Measurements from ENCODE around the gene MSX2.

MSX2 gene

DNA sequence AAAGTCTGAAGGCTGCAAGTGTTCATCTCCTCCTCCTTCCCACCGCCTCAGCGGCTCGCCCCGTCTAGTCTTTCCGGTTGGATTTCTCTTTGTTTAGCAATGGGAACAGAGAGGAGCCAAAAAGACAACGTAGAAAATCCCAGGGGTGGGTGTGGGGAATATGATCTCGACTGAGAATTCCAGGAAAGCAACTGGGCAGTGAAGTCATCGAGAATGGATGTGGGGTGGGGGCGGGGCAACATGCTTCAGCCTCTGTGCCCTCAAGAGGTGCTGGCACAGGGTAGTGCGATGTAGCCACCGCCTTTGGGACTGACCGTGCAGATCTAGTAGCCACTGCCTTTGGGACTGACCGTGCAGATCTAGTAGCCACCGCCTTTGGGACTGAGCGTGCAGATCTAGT, 12.9 kb downstream of the MSX2 start:
- no CpG with 5 or more reads among the region's 15 CpGs for WGBS (ENCODE audit: extremely low coverage, insufficient coverage, insufficient read length)
- H3K4me1 ChIP-seq (ENCODE audit: control insufficient read depth in 1 of 2, insufficient read depth in 2 of 2, low read length in 2 of 2) = peaks cover 20 to 25% of the 10 kb centered on the region in 2 experiments
- no peak overlapping the region for H3K9ac ChIP-seq (ENCODE audit: low read length)
- peaks cover 41% of the 10 kb centered on the region for H3K79me1 ChIP-seq (ENCODE audit: low read length)
- H2BK5ac ChIP-seq (ENCODE audit: low read depth, low read length, poor library complexity) = peak overlapping the region; percentile 58
- peak overlapping the region; percentile 5 for H2BK12ac ChIP-seq (ENCODE audit: low read length)
- no peak overlapping the region for H3K23ac ChIP-seq (ENCODE audit: low read length)
- H3K4me3 ChIP-seq (ENCODE audit: low read depth, low read length) = no peak overlapping the region
- peaks cover 9% of the 10 kb centered on the region for H3K79me2 ChIP-seq (ENCODE audit: control insufficient read depth, insufficient read depth, low read length, poor library complexity)
- peak overlapping the region; percentile 72 for H4K91ac ChIP-seq (ENCODE audit: low read depth, low read length)
- peak overlapping the region; percentile 59 for H2BK120ac ChIP-seq (ENCODE audit: insufficient read depth, low read length, poor library complexity)
- peak overlapping the region; percentile 44 for H3K4me2 ChIP-seq (ENCODE audit: low read length)
- peak overlapping the region; percentile 95 for H3K27ac ChIP-seq (ENCODE audit: low read depth, low read length)
- no peaks in the 10 kb centered on the region for H3K9me3 ChIP-seq (ENCODE audit: insufficient read depth, low read depth, low read length)
- no peak overlapping the region for H2AK5ac ChIP-seq (ENCODE audit: low read length)
- H4K12ac ChIP-seq (ENCODE audit: low read depth, low read length) = no peak overlapping the region
- H3K4ac ChIP-seq (ENCODE audit: low read depth, low read length) = no peak overlapping the region
- H3K36me3 ChIP-seq (ENCODE audit: control insufficient read depth in 1 of 2, insufficient read depth in 2 of 2, low read length in 2 of 2) = peaks cover 2 to 3% of the 10 kb centered on the region in 2 experiments
- peak overlapping the region; percentile 24 for H3K18ac ChIP-seq (ENCODE audit: low read length)
- H3K14ac ChIP-seq (ENCODE audit: low read length) = peak overlapping the region; percentile 2
- H2AFZ ChIP-seq (ENCODE audit: insufficient read depth, low read length, poor library complexity) = peak overlapping the region; percentile 21
- H4K8ac ChIP-seq (ENCODE audit: low read depth, low read length) = peak overlapping the region; percentile 8
- peak in 1 of 2 donors; percentile 23 for DNase-seq
- H3K27me3 ChIP-seq (ENCODE audit: insufficient read depth, low read length) = no peaks in the 10 kb centered on the region

DNA sequence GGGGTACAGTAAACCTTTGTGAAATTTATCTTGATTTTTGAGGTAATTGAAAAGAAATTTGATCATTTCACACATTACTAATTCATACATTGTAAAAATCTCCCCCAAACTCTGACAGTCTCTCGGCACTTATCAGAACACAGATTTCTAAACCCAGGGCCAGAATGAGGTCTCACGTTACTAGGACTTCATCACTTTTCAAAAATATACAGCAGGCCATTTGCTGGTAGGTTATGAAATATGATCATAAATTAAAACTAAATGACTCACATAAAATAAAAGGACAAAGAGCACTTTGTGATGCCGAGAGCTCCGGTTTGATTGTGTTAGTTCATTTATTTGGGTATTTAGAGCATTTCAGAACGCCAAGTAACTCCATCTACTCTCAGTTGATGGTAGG, 17.0 kb downstream of the MSX2 start:
- H3K14ac ChIP-seq (ENCODE audit: low read length) = no peak overlapping the region
- peaks cover 12% of the 10 kb centered on the region for H3K79me1 ChIP-seq (ENCODE audit: low read length)
- no peak overlapping the region for H4K8ac ChIP-seq (ENCODE audit: low read depth, low read length)
- H3K27me3 ChIP-seq (ENCODE audit: insufficient read depth, low read length) = no peaks in the 10 kb centered on the region
- no CpG with 5 or more reads among the region's 5 CpGs for WGBS (ENCODE audit: extremely low coverage, insufficient coverage, insufficient read length)
- no peak for DNase-seq
- H2BK120ac ChIP-seq (ENCODE audit: insufficient read depth, low read length, poor library complexity) = no peak overlapping the region
- H2AK5ac ChIP-seq (ENCODE audit: low read length) = no peak overlapping the region
- H2AFZ ChIP-seq (ENCODE audit: insufficient read depth, low read length, poor library complexity) = no peak overlapping the region
- H4K91ac ChIP-seq (ENCODE audit: low read depth, low read length) = no peak overlapping the region
- no peak overlapping the region for H2BK5ac ChIP-seq (ENCODE audit: low read depth, low read length, poor library complexity)
- H3K18ac ChIP-seq (ENCODE audit: low read length) = no peak overlapping the region
- H3K23ac ChIP-seq (ENCODE audit: low read length) = no peak overlapping the region
- H3K4me3 ChIP-seq (ENCODE audit: low read depth, low read length) = no peak overlapping the region
- H4K12ac ChIP-seq (ENCODE audit: low read depth, low read length) = no peak overlapping the region
- no peaks in the 10 kb centered on the region for H3K9me3 ChIP-seq (ENCODE audit: insufficient read depth, low read depth, low read length)
- no peaks in the 10 kb centered on the region for H3K36me3 ChIP-seq (ENCODE audit: control insufficient read depth in 1 of 2, insufficient read depth in 2 of 2, low read length in 2 of 2)
- no peak overlapping the region for H3K9ac ChIP-seq (ENCODE audit: low read length)
- H3K27ac ChIP-seq (ENCODE audit: low read depth, low read length) = no peak overlapping the region
- peaks cover 4 to 8% of the 10 kb centered on the region in 2 experiments for H3K4me1 ChIP-seq (ENCODE audit: control insufficient read depth in 1 of 2, insufficient read depth in 2 of 2, low read length in 2 of 2)
- H3K4ac ChIP-seq (ENCODE audit: low read depth, low read length) = no peak overlapping the region
- H3K4me2 ChIP-seq (ENCODE audit: low read length) = no peak overlapping the region
- H3K79me2 ChIP-seq (ENCODE audit: control insufficient read depth, insufficient read depth, low read length, poor library complexity) = no peaks in the 10 kb centered on the region
- H2BK12ac ChIP-seq (ENCODE audit: low read length) = no peak overlapping the region

DNA sequence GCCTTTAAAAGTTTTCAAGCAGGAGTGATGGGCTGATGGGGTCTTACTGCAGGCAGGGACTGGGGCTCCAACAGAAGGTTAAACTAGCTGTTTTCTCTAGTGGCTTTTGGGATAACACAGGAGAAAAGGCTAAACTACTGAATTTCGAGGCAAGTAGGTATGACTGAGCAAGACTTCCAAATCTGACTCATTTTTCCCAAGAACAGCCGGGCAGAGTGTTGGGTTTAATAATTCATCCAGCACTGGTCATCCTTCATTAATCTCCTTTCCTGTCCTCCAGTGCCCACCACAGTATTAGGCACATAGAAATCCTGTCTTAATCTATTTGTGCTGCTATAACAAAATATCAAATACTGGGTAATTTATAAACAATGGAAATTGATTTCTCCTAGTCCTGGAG, 20.5 kb downstream of the MSX2 start:
- H3K27me3 ChIP-seq (ENCODE audit: insufficient read depth, low read length) = no peaks in the 10 kb centered on the region
- H2AFZ ChIP-seq (ENCODE audit: insufficient read depth, low read length, poor library complexity) = no peak overlapping the region
- H4K12ac ChIP-seq (ENCODE audit: low read depth, low read length) = no peak overlapping the region
- no peak overlapping the region for H3K27ac ChIP-seq (ENCODE audit: low read depth, low read length)
- no peak overlapping the region for H3K4me3 ChIP-seq (ENCODE audit: low read depth, low read length)
- H4K8ac ChIP-seq (ENCODE audit: low read depth, low read length) = no peak overlapping the region
- H4K91ac ChIP-seq (ENCODE audit: low read depth, low read length) = no peak overlapping the region
- no peak overlapping the region for H2BK12ac ChIP-seq (ENCODE audit: low read length)
- DNase-seq = no peak
- no peak overlapping the region for H3K4me2 ChIP-seq (ENCODE audit: low read length)
- H2BK120ac ChIP-seq (ENCODE audit: insufficient read depth, low read length, poor library complexity) = no peak overlapping the region
- H3K9ac ChIP-seq (ENCODE audit: low read length) = no peak overlapping the region
- no peaks in the 10 kb centered on the region for H3K36me3 ChIP-seq (ENCODE audit: control insufficient read depth in 1 of 2, insufficient read depth in 2 of 2, low read length in 2 of 2)
- no peak overlapping the region for H2BK5ac ChIP-seq (ENCODE audit: low read depth, low read length, poor library complexity)
- H2AK5ac ChIP-seq (ENCODE audit: low read length) = no peak overlapping the region
- no peak overlapping the region for H3K4ac ChIP-seq (ENCODE audit: low read depth, low read length)
- H3K14ac ChIP-seq (ENCODE audit: low read length) = no peak overlapping the region
- no peak overlapping the region for H3K18ac ChIP-seq (ENCODE audit: low read length)
- H3K9me3 ChIP-seq (ENCODE audit: insufficient read depth, low read depth, low read length) = no peaks in the 10 kb centered on the region
- H3K79me1 ChIP-seq (ENCODE audit: low read length) = no peaks in the 10 kb centered on the region
- WGBS (ENCODE audit: extremely low coverage, insufficient coverage, insufficient read length) = no CpG with 5 or more reads among the region's 2 CpGs
- no peaks in the 10 kb centered on the region for H3K4me1 ChIP-seq (ENCODE audit: control insufficient read depth in 1 of 2, insufficient read depth in 2 of 2, low read length in 2 of 2)
- H3K23ac ChIP-seq (ENCODE audit: low read length) = no peak overlapping the region
- H3K79me2 ChIP-seq (ENCODE audit: control insufficient read depth, insufficient read depth, low read length, poor library complexity) = no peaks in the 10 kb centered on the region

DNA sequence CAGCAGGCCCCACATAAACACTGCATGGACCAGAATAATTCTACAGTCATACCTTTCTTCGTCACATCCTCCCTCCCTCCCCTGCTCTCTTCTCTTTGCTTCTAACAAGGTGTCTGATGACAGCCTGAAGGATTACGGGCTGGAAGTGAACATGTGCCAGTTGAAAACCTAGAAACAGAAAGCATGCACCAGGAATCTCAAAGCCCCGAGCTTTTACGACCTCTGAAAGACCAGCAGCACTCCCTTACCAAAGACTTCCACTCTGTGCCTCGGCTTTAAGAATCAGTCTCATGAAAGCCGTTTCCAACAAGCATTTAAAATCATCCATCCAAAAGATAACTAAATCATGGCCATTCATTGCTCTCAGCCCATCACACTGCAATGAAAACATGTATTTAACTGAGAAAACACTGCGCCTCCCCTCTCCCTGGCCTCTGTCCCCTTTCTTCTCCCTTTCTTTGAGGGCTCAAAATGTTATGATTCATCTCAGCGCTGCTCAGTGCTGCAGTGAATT, 21.3 kb downstream of the MSX2 start:
- no peak for DNase-seq
- H3K4me2 ChIP-seq (ENCODE audit: low read length) = no peak overlapping the region
- no peak overlapping the region for H2AK5ac ChIP-seq (ENCODE audit: low read length)
- no peaks in the 10 kb centered on the region for H3K36me3 ChIP-seq (ENCODE audit: control insufficient read depth in 1 of 2, insufficient read depth in 2 of 2, low read length in 2 of 2)
- no peaks in the 10 kb centered on the region for H3K9me3 ChIP-seq (ENCODE audit: insufficient read depth, low read depth, low read length)
- H3K4ac ChIP-seq (ENCODE audit: low read depth, low read length) = no peak overlapping the region
- H3K4me3 ChIP-seq (ENCODE audit: low read depth, low read length) = no peak overlapping the region
- H3K79me1 ChIP-seq (ENCODE audit: low read length) = no peaks in the 10 kb centered on the region
- no peak overlapping the region for H3K14ac ChIP-seq (ENCODE audit: low read length)
- no peaks in the 10 kb centered on the region for H3K79me2 ChIP-seq (ENCODE audit: control insufficient read depth, insufficient read depth, low read length, poor library complexity)
- H2BK120ac ChIP-seq (ENCODE audit: insufficient read depth, low read length, poor library complexity) = no peak overlapping the region
- no CpG with 5 or more reads among the region's 8 CpGs for WGBS (ENCODE audit: extremely low coverage, insufficient coverage, insufficient read length)
- no peak overlapping the region for H2AFZ ChIP-seq (ENCODE audit: insufficient read depth, low read length, poor library complexity)
- no peak overlapping the region for H3K27ac ChIP-seq (ENCODE audit: low read depth, low read length)
- no peak overlapping the region for H4K12ac ChIP-seq (ENCODE audit: low read depth, low read length)
- no peak overlapping the region for H3K18ac ChIP-seq (ENCODE audit: low read length)
- H2BK12ac ChIP-seq (ENCODE audit: low read length) = no peak overlapping the region
- H4K8ac ChIP-seq (ENCODE audit: low read depth, low read length) = no peak overlapping the region
- H4K91ac ChIP-seq (ENCODE audit: low read depth, low read length) = no peak overlapping the region
- H3K9ac ChIP-seq (ENCODE audit: low read length) = no peak overlapping the region
- no peaks in the 10 kb centered on the region for H3K4me1 ChIP-seq (ENCODE audit: control insufficient read depth in 1 of 2, insufficient read depth in 2 of 2, low read length in 2 of 2)
- no peaks in the 10 kb centered on the region for H3K27me3 ChIP-seq (ENCODE audit: insufficient read depth, low read length)
- H2BK5ac ChIP-seq (ENCODE audit: low read depth, low read length, poor library complexity) = no peak overlapping the region
- no peak overlapping the region for H3K23ac ChIP-seq (ENCODE audit: low read length)

Measured in trophoblast cell (in vitro differentiated cells and primary cell).